Thymus (tissue), 11 donors: ENCODE results near the gene ATG9B. TPM values are rescaled to one million over a fixed set of nuclear protein-coding genes. Genes with fewer than 3 reads are reported as not detected.

Source experiments
- DNase-seq, 9 donors: peaks; one replicate each; pipeline ENCODE4 v3.0.0-alpha.2; 2013; ENCODE audit warnings: low spot score in 9 of 9, low read depth in 6 of 9, missing footprints in 1 of 9
- H3K27ac ChIP-seq, 2 donors: one replicate each; pipeline ENCODE4 v1.5.1; 2013; ENCODE audit warnings: control low read depth in 1 of 2, low read depth in 1 of 2, low read length in 1 of 2, mild to moderate bottlenecking in 1 of 2, moderate library complexity in 1 of 2
- H3K27me3 ChIP-seq, 2 donors: one replicate each; pipeline ENCODE4 v1.5.1; 2013; ENCODE audit warnings: low read length in 1 of 2; ENCODE audit not compliant: control insufficient read depth in 2 of 2, insufficient read depth in 1 of 2
- H3K36me3 ChIP-seq, 2 donors: one replicate each; pipeline ENCODE4 v1.5.1; 2013; ENCODE audit warnings: low read length in 1 of 2, mild to moderate bottlenecking in 1 of 2, moderate library complexity in 1 of 2; ENCODE audit not compliant: control insufficient read depth in 2 of 2, insufficient read depth in 2 of 2
- H3K4me1 ChIP-seq, 2 donors: one replicate each; pipeline ENCODE4 v1.5.1; 2013; ENCODE audit warnings: low read length in 2 of 2; ENCODE audit not compliant: control insufficient read depth in 2 of 2, insufficient read depth in 2 of 2
- H3K4me3 ChIP-seq, 2 donors: one replicate each; pipeline ENCODE4 v1.5.1; 2013; ENCODE audit warnings: low read length in 2 of 2, control low read depth in 1 of 2, mild to moderate bottlenecking in 1 of 2
- H3K9me3 ChIP-seq, 2 donors: one replicate each; pipeline ENCODE4 v1.5.1; 2013; ENCODE audit warnings: low read length in 1 of 2, mild to moderate bottlenecking in 1 of 2; ENCODE audit not compliant: control insufficient read depth in 2 of 2, insufficient read depth in 1 of 2
- WGBS: extraction: QIAGEN DNeasy Blood & Tissue Kit; methylation state at CpG from one replicate; pipeline ENCODE4 v1.1.7; 2013; 5-methylcytosine and 5-hydroxymethylcytosine counted together
- polyA plus RNA-seq: library from polyadenylated mRNA; stranded (reverse); fragments of 200-250 nt; gene quantifications from one replicate; pipeline ENCODE4 v1.2.3, GENCODE V29; 2013
- total RNA-seq: library from RNA; stranded (reverse); fragments of 120-200 nt; gene quantifications from one replicate; pipeline ENCODE4 v1.2.4, GENCODE V29; 2013
- donor health status: healthy.

Gene ATG9B
- total and polyA plus RNA-seq, 2 donors = 1.6 to 8.0 TPM

DNA sequence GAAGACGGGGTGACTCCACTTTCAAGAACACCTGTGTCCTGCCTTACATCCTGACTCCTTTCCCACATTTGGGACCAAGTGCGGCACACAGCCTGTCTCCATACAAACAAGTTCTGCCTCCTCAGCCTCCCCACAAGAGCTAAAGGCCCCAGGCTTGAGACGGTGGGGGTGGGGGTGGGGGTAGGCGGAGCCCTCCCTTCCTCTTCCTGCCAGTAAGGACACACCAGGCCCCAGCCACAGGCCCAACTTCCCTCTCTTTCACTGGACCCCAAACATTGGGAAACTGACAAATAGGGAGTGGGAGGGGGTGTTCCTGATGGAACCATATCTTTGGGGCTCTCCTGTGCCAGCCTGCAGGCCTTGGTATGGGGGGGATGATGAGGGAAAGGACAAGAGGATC lies 28.8 kb upstream of the ATG9B start:
- Histone ChIP-seq H3K27me3 (peaks cover 7 to 30% of the 10 kb centered on the region in 2 donors), H3K4me3 (no peak overlapping the region), H3K36me3 (no peaks in the 10 kb centered on the region), H3K9me3 (no peaks in the 10 kb centered on the region), H3K4me1 (peaks cover 16 to 20% of the 10 kb centered on the region in 2 donors), H3K27ac (no peak overlapping the region)
- WGBS = 81% methylated on average over 4 of the region's 4 CpGs
- DNase-seq = no peak

- Histone ChIP-seq H3K9me3 (no peaks in the 10 kb centered on the region), H3K4me3 (peak overlapping the region in 1 of 2 donors; percentile 20)
- peak; percentile 18 to 77 (median 48) for DNase-seq
Measured at GRCh38 chr7:151051108-151051507, 26.8 kb upstream of the ATG9B start.

DNA sequence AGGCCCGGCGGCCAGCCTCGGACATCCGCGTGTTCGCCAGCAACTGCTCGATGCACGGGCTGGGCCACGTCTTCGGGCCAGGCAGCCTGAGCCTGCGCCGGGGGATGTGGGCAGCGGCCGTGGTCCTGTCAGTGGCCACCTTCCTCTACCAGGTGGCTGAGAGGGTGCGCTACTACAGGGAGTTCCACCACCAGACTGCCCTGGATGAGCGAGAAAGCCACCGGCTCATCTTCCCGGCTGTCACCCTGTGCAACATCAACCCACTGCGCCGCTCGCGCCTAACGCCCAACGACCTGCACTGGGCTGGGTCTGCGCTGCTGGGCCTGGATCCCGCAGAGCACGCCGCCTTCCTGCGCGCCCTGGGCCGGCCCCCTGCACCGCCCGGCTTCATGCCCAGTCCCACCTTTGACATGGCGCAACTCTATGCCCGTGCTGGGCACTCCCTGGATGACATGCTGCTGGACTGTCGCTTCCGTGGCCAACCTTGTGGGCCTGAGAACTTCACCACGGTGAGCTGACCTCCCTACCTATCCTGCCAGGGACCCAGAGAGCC lies 24.7 kb upstream of the ATG9B start:
- WGBS = 96% methylated on average over 38 of the region's 38 CpGs
- Histone ChIP-seq H3K9me3 (no peaks in the 10 kb centered on the region), H3K27ac (no peak overlapping the region), H3K27me3 (peaks cover 7 to 30% of the 10 kb centered on the region in 2 donors), H3K4me1 (peaks cover 4 to 12% of the 10 kb centered on the region in 2 donors), H3K4me3 (no peak overlapping the region), H3K36me3 (peaks cover 3 to 23% of the 10 kb centered on the region in 2 donors)
- no peak for DNase-seq

More at GRCh38 chr7:151051108-151051507, 26.8 kb upstream of the ATG9B start:
- Histone ChIP-seq H3K4me1 (peaks cover 4 to 12% of the 10 kb centered on the region in 2 donors), H3K27ac (no peak overlapping the region), H3K36me3 (peaks cover 0 to 5% of the 10 kb centered on the region in 2 donors), H3K27me3 (peaks cover 7 to 30% of the 10 kb centered on the region in 2 donors)
- WGBS = 2% methylated on average over 50 of the region's 50 CpGs

- Histone ChIP-seq H3K4me3 (no peak within 1 kb of the TSS), H3K4me1 (peaks cover 4 to 9% of the 10 kb centered on the region in 2 donors), H3K36me3 (peaks cover 4 to 30% of the 10 kb centered on the region in 2 donors), H3K27ac (no peak within 1 kb of the TSS), H3K27me3 (peaks cover 7 to 30% of the 10 kb centered on the region in 2 donors), H3K9me3 (no peaks in the 10 kb centered on the region)
- no peak for DNase-seq
- WGBS = 92% methylated on average over 22 of the region's 22 CpGs
Measured at GRCh38 chr7:151047976-151048815, 23.9 kb upstream of the ATG9B start, which contains the start of gene ASIC3. ASIC3 (plus strand) TSS chr7:151048531; CDS start chr7:151048886, 355 bp downstream.

DNA sequence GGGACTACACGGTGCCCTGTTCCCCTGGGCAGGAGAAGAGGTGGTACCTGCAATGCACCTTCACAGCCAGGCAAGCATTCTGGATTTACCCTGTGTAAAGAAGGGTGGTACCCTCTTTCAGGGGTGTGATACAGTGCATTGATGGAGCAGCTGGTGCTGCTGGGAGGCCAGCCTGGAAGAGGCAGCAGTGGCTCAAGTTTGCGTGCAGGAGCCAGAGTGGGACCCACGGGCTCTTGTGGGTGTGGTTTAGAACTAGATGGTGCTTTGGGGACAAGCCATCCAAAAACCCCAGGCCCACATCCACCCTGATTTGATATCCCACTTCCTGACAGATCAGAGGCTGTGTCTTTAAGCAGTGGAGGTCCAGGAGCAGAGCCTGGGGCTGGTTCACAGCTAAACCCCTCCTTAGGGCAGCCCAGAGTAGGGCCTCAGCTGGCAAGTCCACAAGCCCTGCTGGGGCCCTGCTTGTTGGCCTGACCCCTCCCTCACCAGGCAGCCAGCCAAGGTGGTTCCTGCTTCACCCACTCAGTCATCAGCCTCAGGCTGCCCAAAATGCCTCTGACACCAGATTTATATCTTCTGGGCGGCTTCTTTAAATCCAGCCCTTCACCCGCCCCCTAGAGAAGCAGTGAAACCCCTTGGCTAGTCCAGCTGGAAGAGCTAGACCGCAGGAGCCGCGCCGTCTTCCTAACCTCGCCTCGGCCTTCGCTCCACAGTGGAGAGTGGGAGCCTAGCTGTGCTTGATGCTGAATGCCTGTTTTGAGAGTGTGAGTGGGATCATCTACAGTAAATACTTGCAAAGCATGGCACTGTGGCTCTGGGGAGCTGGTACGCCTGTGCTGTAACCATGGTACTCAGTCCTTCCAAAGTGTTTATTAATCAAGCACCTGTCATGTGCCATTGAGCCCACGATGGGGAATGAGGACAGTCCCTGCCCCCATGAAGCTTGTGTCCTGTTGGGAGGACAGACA lies 22.6 kb upstream of the ATG9B start:
- 75% methylated on average over 14 of the region's 14 CpGs for WGBS

DNA sequence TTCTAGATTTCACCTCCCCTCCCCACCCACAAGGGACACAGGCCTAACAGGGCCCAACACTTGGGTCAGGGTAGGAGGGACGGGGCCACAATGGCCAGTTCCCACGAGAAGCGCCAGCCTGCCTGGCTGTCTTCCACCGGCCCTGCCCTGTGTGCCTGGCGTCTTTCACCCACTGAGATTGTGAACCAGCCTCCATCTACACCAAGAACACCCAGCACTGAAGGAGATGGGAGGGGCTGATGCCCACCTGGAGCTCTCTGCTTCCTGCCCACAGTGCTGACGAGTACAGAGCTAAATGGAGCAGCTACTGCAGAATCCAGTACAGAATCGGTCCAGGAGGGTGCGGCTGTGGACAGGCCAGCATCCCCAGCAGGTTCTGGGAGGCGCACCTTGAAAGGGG lies 21.7 kb upstream of the ATG9B start:
- no peaks in the 10 kb centered on the region for H3K9me3 ChIP-seq
- H3K4me1 ChIP-seq = peaks cover under 1 to 4% of the 10 kb centered on the region in 2 donors
- WGBS = 93% methylated on average over 9 of the region's 9 CpGs
- no peak overlapping the region for H3K27ac ChIP-seq
- H3K36me3 ChIP-seq = peaks cover 6 to 38% of the 10 kb centered on the region in 2 donors
- no peak for DNase-seq
- no peak overlapping the region for H3K4me3 ChIP-seq
- peaks cover 7 to 22% of the 10 kb centered on the region in 2 donors for H3K27me3 ChIP-seq

More for the DNA sequence above, 22.6 kb upstream of the ATG9B start:
- peaks cover 4 to 36% of the 10 kb centered on the region in 2 donors for H3K36me3 ChIP-seq
- H3K27me3 ChIP-seq = peaks cover 7 to 27% of the 10 kb centered on the region in 2 donors
- DNase-seq = no peak
- H3K4me3 ChIP-seq = no peak overlapping the region
- no peak overlapping the region for H3K27ac ChIP-seq
- H3K9me3 ChIP-seq = no peaks in the 10 kb centered on the region
- H3K4me1 ChIP-seq = peaks cover 4 to 8% of the 10 kb centered on the region in 2 donors

GRCh38 chr7:151045262-151045661 lies 21.0 kb upstream of the ATG9B start:
- H3K9me3 ChIP-seq = no peaks in the 10 kb centered on the region
- no peak overlapping the region for H3K27ac ChIP-seq
- DNase-seq = no peak
- peaks cover 3 to 15% of the 10 kb centered on the region in 2 donors for H3K27me3 ChIP-seq
- H3K36me3 ChIP-seq = peaks cover 6 to 38% of the 10 kb centered on the region in 2 donors
- 96% methylated on average over 11 of the region's 11 CpGs for WGBS
- no peak overlapping the region for H3K4me3 ChIP-seq
- H3K4me1 ChIP-seq = no peaks in the 10 kb centered on the region

- WGBS = 97% methylated on average over 20 of the region's 20 CpGs
- H3K9me3 ChIP-seq = no peaks in the 10 kb centered on the region
- DNase-seq = no peak
- peaks cover 0 to under 1% of the 10 kb centered on the region in 2 donors for H3K4me1 ChIP-seq
- H3K36me3 ChIP-seq = peaks cover 6 to 38% of the 10 kb centered on the region in 2 donors
- H3K27ac ChIP-seq = no peak overlapping the region
- H3K27me3 ChIP-seq = peaks cover 0 to 4% of the 10 kb centered on the region in 2 donors
- H3K4me3 ChIP-seq = no peak overlapping the region
Measured at GRCh38 chr7:151043959-151044358, 19.7 kb upstream of the ATG9B start.
